Adrenal gland (tissue), 5 donors: ENCODE measurements around the gene RYR3.

Experiments
- CTCF ChIP-seq, 6 experiments: fragments of 450-650 bp in 4 of 6; fragments of 200-600 bp in 2 of 6; sonication (generic) in 1 of 6; IDR thresholded peaks; 1 replicate in 5 of 6; 2 replicates in 1 of 6; pipeline versions ENCODE4 v1.5.1 to v1.8.0; 2016 to 2021; ENCODE audit warnings: antibody characterized with exemption in 6 of 6, mild to moderate bottlenecking in 2 of 6, moderate library complexity in 1 of 6
- POLR2A ChIP-seq, 2 donors: fragments of 450-650 bp; IDR thresholded peaks; one replicate each; pipeline ENCODE4 v1.6.1; 2017; ENCODE audit warnings: antibody characterized with exemption in 2 of 2, mild to moderate bottlenecking in 2 of 2, moderate library complexity in 1 of 2
- donor health status: DM: no; HTN: no; CAD: no.

GRCh38 chr15:33360886-33361285 is 50.1 kb downstream of the RYR3 start:
- TF ChIP-seq CTCF (IDR thresholded peaks at IDR 0.05) (no peak), POLR2A (IDR thresholded peaks at IDR 0.05) (no peak)
